ENCODE results near the gene GPER1. TPM values are rescaled to one million over a fixed set of nuclear protein-coding genes. Genes with fewer than 3 reads are reported as not detected.

The GPER1 gene
- total RNA-seq, 1 experiment from 2014 or later: 2.5 TPM

DNA sequence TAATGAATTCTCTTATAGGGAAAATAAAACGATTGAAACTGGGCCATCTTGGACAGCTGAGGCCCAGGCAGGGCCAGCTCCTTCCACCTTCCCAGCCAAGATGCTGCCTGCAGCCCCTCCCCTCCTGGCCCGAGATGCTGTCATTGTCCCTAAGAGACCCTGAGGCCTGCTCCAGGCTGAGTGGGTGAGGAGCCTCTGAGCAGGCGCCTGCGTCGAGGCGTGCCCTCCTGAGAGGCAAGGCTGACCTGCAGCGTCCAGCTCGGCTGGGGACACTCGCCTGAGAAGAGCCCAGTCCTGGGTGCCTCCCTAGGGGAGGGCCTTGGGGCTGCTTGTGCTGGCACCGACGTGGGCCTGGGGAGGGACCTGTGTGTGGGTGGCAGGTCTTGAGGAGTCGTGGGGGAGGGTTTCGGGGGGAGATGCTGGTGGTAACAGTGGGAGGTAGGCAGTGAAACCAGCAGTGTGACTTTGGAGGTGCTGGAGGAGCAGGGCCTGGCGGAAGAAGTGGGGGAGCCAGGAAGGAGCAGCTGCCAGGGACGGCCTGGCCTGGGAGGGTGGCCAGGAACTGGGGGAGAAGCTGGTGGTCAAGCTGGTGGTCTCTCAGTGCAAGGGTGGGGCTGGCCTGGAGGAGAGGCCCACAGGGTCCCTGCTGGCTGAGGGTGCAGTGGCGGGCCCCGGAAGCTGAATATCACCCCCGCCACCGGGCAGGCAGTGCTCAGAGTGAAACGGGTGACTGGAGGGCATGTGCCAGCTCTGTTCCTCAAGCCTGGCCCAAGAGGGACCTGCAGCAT, 35.7 kb upstream of the GPER1 start:
- in situ Hi-C loops (cut with HindIII; ENCODE audit: low pct_unique_long_range_greater_than_20kb, low sequenced_read_pairs): no loop called here
- DNase-seq (ENCODE audit: low read depth): no peak

DNA sequence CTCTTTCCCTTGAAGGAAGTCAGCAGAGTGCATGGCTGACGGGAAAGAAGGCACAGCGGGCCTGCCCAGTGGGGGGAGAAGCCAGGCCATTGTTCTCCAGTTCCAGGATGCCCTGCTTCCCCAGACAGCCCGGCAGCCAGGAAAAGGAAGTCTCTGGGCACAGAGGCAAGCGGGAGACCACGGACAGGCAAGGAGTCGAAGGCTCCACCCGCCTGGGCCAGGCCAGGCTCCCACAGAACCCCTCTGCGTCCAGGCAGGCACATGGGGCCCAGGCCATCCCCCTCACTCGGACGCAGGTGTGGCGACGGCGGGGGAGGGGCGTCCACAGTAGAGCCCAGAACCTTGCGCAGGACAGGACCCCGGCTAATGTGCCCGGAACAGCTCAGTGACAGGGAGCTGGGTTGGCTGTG, 34.9 kb upstream of the GPER1 start:
- in situ Hi-C loops (cut with HindIII; ENCODE audit: low pct_unique_long_range_greater_than_20kb, low sequenced_read_pairs): no loop called here
- no peak for DNase-seq (ENCODE audit: low read depth)

DNA sequence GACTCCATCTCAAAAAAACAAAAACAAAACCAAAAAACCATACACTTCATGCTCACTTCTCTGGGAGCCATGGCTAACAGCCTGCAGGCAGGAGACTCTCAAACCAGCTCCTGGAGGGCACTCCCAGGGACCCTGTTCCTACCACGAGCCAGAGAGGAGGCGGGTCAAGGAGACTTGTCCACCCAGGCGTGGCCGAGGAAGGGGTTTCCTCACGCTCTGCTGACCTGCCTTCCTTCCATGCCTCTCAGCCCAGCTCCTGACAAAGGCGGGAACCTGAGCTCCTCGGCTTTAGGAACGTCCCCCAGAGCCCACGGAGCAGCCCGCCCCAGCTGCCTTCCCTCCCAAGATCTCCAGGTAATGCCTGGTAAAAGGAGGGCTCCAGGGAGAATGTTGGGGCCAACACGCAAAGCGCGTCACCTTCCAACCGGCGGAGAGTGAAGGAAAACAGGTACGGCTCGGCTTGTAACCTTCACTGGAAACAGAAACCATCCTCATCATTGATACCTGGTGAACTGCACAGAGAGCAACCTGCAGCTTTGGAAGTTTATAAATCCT, 34.0 kb upstream of the GPER1 start:
- DNase-seq (ENCODE audit: low read depth): no peak
- in situ Hi-C loops (cut with HindIII; ENCODE audit: low pct_unique_long_range_greater_than_20kb, low sequenced_read_pairs): no loop called here

DNA sequence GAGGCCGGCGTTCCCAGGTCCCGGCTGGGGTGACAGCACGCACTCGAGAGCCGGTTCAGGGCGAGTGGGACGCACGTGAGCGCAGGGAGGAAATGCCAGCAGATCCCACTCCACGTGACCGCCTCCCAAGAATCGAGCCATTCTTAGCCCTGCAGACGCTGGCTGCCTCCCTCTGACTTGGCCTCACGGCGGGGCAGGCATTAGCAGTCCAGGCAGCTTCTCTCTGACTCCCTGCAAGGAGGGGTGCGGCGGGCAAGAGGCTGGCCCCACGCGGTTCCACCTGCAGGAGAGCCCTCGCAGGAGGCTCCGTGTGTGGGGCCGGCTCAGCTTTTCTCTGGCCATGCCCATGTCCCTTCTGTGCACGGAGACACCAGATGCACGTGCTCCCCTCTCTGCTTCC, 33.5 kb upstream of the GPER1 start:
- DNase-seq (ENCODE audit: low read depth): no peak
- in situ Hi-C loops (cut with HindIII; ENCODE audit: low pct_unique_long_range_greater_than_20kb, low sequenced_read_pairs): no loop called here

DNA sequence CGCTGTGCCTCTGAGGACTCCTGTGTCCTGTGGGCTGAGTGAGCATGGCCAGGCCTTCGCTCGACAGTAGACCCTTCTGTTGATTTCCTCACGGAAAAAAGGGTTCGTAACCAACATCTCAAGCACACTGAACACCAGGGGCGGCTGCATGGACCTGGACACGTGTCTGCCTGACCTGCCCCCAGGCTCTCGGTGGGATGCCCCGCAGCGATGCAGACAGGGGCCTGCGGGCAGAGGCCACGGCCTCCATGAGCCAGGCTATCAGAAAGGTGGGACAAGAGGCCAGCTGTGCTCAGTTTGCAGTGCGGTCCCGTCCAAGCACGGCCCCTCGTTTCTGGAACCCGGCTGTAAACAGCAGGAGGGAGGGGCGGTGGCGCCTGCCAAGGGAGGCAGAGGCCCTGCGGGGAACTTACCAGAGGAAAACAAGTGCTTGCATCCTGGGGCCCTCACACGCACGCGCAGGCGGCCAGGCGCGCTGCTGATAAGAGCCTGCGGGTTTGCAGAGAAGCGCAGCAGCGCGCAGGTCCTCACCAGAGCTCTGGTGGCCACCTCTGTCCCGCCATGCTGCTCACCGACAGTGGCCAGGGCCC, 33.0 kb upstream of the GPER1 start:
- no peak for DNase-seq (ENCODE audit: low read depth)

DNA sequence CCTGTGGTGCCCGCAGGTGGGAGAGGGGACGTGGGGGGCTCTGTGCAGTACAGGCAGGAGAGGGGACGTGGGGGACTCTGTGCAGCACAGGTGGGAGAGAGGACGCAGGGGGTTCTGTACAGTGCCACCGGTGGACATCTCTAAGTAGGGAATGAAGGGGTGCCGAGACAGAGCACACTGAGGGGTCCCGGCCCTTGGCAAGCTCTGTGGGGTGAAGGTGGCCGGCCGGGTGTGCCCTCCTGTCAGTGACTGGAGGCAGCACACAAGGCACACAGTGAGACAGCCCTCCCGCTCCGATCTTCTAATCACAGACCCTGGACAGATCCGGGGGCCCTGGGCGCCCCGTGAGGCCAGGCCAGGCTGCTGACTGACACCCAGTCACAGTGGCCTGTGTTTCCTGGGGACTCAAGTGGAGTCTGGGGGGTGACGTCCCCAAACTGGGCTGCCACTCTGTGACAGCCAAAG, 32.4 kb upstream of the GPER1 start:
- DNase-seq (ENCODE audit: low read depth): no peak
- in situ Hi-C loops (cut with HindIII; ENCODE audit: low pct_unique_long_range_greater_than_20kb, low sequenced_read_pairs): no loop called here

More for the DNA sequence above, 33.0 kb upstream of the GPER1 start:
- in situ Hi-C loops (cut with HindIII; ENCODE audit: low pct_unique_long_range_greater_than_20kb, low sequenced_read_pairs): no loop called here

DNA sequence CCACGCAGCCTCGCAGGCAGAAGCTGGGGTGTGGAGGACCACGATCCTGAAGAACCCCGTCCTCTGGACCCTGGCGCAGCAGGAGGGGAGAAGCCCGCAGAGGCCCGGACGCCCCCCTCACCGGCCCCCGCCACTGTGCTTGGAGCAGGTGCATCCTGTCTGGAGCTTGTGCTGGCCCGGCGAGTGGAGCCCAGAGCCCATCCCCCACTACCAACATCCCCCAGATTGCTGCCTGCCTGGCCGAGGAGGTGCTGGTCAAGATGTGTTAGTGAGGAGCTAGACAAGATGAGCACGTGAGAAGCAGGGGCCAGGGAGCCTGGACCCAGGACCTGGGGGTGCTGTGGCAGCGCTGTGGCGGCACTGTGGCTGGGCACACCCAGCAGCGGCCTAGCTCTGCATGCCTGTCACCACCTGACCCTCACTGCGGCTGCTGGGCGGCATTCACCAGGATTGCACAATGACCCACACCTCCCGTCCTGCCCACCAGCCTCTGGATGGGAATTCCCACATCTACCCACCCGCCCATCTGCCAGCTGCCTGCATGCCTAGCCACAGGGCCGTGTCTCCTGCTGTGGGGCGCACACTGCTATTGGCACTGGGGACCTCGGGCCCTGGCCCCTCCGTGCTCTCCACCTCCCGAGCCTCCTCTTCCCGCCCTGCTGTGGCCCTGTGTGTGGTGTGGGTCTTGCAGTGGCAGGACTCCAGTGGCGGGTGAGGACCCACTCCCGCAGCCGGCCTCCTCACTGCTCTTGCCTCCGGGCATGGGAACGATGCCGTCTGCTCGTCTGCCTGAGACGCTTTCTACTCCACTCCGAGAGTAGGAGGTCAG, 31.7 kb upstream of the GPER1 start:
- peak; percentile 26 for DNase-seq (ENCODE audit: low read depth)
- in situ Hi-C loops (cut with HindIII; ENCODE audit: low pct_unique_long_range_greater_than_20kb, low sequenced_read_pairs): no loop called here

DNA sequence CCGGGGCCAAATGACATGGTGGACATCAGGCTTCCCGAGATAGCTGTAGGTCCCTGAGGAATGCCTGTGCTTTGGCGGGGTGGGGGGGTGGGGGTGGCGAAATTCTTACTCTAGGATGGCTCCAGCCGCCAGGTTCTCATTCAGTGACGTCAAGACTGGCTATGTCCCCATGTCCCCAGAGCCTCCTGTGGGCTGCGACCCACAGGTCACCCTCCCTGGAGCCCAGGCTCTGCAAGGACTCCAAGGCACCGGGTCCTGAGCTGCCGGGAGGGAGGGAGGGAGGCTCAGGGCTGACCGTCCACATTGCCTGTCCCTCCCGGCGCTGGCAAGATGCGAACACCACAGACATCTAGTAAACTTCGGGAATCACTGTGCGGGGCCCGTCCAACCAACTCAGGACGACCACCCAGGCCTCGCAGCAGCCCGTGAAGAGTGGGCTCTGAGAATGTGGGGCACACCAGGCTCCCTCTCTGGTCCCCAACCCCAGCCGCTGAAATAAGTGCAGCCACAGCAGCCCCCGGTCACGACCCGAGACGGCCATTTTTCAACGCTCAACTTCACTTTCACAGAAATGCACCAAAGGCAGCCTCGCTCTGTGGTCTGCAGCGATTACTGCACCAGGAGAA, 31.0 kb upstream of the GPER1 start:
- in situ Hi-C loops (cut with HindIII; ENCODE audit: low pct_unique_long_range_greater_than_20kb, low sequenced_read_pairs): no loop called here
- no peak for DNase-seq (ENCODE audit: low read depth)

DNA sequence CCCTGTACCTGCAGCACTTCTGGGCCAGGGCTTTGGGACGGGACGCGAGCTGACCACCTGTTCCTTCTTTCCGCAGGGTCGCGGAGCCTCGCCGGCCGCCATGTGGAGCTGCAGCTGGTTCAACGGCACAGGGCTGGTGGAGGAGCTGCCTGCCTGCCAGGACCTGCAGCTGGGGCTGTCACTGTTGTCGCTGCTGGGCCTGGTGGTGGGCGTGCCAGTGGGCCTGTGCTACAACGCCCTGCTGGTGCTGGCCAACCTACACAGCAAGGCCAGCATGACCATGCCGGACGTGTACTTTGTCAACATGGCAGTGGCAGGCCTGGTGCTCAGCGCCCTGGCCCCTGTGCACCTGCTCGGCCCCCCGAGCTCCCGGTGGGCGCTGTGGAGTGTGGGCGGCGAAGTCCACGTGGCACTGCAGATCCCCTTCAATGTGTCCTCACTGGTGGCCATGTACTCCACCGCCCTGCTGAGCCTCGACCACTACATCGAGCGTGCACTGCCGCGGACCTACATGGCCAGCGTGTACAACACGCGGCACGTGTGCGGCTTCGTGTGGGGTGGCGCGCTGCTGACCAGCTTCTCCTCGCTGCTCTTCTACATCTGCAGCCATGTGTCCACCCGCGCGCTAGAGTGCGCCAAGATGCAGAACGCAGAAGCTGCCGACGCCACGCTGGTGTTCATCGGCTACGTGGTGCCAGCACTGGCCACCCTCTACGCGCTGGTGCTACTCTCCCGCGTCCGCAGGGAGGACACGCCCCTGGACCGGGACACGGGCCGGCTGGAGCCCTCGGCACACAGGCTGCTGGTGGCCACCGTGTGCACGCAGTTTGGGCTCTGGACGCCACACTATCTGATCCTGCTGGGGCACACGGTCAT, 30.3 kb upstream of the GPER1 start:
- in situ Hi-C loops (cut with HindIII; ENCODE audit: low pct_unique_long_range_greater_than_20kb, low sequenced_read_pairs): no loop called here
- no peak for DNase-seq (ENCODE audit: low read depth)

DNA sequence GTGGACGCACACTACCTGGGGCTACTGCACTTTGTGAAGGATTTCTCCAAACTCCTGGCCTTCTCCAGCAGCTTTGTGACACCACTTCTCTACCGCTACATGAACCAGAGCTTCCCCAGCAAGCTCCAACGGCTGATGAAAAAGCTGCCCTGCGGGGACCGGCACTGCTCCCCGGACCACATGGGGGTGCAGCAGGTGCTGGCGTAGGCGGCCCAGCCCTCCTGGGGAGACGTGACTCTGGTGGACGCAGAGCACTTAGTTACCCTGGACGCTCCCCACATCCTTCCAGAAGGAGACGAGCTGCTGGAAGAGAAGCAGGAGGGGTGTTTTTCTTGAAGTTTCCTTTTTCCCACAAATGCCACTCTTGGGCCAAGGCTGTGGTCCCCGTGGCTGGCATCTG, 29.6 kb upstream of the GPER1 start:
- in situ Hi-C loops (cut with HindIII; ENCODE audit: low pct_unique_long_range_greater_than_20kb, low sequenced_read_pairs): no loop called here
- DNase-seq (ENCODE audit: low read depth): no peak

DNA sequence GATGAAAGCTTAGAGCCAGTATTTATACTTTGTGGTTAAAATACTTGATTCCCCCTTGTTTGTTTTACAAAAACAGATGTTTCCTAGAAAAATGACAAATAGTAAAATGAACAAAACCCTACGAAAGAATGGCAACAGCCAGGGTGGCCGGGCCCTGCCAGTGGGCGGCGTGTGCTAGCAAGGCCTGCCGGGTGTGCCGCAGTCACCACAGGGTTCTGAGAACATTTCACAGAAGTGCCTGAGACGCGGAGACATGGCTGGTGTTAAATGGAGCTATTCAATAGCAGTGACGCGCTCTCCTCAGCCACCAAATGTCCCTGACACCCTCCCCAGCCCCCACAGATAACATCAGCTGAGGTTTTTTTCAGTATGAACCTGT, 29.1 kb upstream of the GPER1 start:
- DNase-seq (ENCODE audit: low read depth): no peak
- in situ Hi-C loops (cut with HindIII; ENCODE audit: low pct_unique_long_range_greater_than_20kb, low sequenced_read_pairs): no loop called here

DNA sequence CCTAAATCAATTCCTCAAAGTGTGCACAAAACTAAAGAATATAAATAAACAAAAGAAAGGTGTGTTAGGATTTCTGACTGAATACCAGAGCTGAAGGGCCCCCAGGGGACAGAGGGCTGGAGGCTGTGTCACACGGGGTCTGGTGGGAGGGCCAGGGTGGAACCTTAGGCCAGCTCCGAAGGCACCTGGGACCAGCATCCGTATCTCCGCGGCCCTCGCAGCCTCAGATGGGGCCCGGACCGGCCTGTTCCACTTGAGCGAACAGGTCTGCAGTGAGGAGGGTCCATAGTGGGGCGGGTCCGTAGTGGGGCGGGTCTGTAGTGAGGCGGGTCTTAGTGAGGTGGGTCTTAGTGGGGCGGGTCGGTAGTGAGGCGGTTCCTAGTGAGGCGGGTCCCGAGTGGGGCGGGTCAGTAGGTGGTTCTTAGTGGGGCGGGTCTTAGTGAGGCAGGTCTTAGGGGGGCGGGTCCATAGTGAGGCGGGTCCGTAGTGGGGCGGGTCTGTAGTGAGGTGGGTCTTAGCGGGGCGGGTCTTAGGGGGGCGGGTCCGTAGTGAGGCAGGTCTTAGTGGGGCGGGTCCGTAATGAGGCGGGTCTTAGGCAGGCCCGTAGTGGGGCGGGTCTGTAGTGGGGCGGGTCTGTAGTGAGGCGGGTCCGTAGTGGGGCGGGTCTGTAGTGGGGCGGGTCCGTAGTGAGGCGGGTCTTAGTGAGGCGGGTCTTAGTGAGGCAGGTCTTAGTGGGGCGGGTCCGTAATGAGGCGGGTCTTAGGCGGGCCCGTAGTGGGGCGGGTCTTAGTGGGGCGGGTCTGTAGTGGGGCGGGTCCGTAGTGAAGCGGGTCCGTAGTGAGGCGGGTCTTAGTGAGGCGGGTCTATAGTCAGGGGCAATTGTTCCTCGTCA, 28.5 kb upstream of the GPER1 start:
- in situ Hi-C loops (cut with HindIII; ENCODE audit: low pct_unique_long_range_greater_than_20kb, low sequenced_read_pairs): no loop called here
- DNase-seq (ENCODE audit: low read depth): peak; percentile 24

DNA sequence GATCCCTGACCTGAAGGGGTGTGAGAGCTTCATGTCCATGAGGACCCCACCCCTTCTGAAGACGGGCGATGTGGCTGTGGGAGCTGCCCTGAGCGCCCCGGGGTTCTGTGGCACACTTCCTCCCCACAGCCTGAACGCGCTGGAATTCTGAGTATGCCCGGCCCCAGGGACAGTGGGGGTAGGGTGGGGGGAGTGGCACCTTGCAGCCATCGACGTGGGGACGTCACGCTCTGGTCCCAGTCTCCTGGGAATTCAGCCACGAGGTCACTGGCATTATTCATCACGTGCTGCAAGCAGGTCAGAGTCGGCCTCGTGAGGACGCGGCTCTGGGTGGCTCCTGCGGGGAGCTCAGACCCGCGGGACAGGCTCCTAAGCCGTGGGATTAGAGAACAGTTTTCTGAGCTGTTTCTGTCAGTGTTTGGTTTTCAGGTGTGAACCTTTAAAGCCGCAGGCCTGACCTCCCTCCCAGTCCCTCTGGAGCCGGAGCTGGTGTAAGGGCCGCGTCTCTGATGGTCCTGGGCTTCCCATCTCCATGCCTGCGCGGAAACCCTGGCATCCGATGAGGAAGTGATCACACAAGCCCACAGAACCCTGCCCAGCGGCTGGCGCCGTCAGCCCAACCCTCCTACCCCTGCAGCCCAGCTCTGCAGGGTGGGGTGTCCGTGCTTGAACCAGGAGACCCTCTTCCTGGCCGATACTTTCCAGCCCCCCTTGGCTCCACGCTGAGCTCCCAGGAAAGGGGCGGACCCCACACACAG, 27.4 kb upstream of the GPER1 start:
- in situ Hi-C loops (cut with HindIII; ENCODE audit: low pct_unique_long_range_greater_than_20kb, low sequenced_read_pairs): no loop called here
- DNase-seq (ENCODE audit: low read depth): no peak

DNA sequence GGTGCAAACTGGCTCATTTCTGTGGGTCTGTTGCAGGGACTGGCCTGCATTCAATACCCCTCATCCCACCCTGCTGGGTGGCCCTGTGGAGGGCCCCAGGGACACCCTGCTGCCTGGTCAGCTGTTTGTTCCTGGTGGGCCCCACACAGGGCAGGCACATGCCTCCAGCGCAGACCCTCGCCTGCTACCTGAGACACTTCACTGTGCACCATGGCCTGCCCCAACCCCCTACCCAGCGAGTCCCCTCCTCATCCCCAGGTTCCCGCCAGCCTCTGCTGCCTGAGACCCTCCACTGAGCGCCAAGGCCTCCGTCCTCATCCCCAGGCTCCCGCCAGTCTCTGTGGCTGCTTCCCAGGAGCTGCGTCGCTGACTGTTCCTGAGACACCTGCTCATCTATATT, 26.7 kb upstream of the GPER1 start:
- DNase-seq (ENCODE audit: low read depth): no peak
- in situ Hi-C loops (cut with HindIII; ENCODE audit: low pct_unique_long_range_greater_than_20kb, low sequenced_read_pairs): no loop called here

DNA sequence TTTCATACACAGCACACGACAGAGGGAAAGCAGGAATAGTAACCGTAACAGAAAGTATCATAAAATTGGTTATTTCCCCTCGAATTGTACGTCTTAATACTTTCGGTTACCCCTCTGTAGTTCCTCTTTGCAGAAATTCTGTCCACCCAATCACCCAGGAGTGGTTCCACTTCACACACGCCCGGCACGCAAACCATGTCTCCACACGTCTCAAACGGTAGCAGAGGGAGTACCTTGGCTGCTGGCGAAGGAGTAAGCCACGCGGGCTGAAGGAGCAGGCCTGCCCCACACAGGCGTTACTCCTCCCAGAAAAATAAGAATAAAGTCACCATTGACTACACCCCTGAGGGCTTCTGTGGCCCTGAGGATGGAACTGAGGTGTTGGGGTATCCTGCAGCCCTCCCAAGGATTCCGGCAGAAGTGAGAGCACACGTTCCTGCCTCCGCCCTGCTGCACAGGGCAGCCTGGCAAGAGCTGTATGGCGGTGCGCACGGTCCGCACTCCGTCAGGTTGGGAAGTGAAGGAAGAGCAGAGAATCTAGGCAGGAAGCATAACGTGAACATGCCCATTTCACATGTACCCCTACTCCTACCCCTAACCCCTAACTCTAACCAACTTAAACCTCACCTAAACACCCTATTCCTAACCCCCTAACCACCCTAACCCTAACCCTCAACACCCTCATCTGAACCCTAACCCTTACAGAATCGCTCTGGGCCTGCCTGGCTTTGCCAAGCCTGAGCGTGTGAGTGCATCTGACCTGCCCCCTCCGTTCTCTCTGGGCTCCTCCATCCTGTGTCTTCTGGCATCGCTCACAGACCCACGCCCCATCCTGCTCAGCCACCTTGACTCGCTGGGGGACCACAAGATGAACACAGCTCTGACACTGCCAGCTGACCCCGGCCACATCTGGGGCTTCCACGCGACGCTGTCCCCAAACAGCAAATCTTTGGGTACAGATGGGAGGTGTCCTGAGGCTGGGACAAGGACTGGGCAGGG, 25.3 kb upstream of the GPER1 start:
- in situ Hi-C loops (cut with HindIII; ENCODE audit: low pct_unique_long_range_greater_than_20kb, low sequenced_read_pairs): no loop called here
- no peak for DNase-seq (ENCODE audit: low read depth)

Measured in Caki2 (cell line).